ENCODE results near the gene VCL.

DNA sequence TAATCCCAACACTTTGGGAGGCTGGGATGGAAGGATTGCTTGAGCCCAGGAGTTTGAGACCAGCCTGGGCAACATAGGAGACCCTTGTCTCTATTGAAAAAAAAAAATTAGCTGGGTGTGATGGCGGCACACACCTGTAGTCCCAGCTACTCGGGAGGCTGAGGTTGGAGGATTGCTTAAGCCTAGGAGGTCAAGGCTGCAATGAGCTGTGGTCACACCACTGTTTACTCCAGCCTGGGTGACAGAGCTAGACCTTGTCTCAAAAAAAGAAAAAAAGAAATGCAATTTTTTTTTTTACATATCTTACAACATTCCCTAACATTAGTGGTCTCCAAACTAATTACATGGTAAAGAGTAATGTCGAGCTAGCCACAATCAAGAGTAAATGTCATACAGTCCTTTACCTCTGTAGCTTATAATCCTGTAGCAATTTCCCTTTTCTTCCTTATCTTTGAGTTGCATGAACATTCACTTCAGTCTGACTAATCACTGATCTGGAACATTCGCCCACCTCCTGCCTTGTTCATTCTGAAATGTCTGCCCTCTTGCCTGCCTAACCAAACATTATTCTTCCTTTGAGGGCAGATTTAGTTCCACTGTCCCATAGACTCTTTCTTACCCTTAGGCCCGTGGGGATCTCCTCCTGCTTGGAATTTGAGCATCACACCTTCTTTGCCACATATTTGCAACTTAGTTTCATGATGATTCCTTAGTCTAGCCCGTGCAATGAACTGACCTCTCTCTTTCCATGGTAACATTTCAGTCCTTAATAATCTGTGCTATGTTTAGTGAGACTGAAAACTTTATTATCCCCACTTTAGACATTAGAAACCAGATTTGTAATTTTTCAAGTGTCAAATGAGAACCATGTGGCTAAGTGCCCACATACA is 4.8 kb upstream of the VCL start:
- TF ChIP-seq, protein P1, sequence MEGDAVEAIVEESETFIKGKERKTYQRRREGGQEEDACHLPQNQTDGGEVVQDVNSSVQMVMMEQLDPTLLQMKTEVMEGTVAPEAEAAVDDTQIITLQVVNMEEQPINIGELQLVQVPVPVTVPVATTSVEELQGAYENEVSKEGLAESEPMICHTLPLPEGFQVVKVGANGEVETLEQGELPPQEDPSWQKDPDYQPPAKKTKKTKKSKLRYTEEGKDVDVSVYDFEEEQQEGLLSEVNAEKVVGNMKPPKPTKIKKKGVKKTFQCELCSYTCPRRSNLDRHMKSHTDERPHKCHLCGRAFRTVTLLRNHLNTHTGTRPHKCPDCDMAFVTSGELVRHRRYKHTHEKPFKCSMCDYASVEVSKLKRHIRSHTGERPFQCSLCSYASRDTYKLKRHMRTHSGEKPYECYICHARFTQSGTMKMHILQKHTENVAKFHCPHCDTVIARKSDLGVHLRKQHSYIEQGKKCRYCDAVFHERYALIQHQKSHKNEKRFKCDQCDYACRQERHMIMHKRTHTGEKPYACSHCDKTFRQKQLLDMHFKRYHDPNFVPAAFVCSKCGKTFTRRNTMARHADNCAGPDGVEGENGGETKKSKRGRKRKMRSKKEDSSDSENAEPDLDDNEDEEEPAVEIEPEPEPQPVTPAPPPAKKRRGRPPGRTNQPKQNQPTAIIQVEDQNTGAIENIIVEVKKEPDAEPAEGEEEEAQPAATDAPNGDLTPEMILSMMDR (IDR thresholded peaks at IDR 0.05), result no peak
- TF ChIP-seq ZFX (IDR thresholded peaks at IDR 0.05; ENCODE audit: borderline replicate concordance), result no peak

All from 22Rv1 (cell line).